ENCODE results near the gene PRRG1.
A peak's percentile ranks its signal among the peaks of the same experiment; 100 is the strongest.
"Not testable (repeated sequence)": the region's sequence is repeated elsewhere in the genome, so short reads cannot be mapped to it uniquely, and the experiment has no call there.

Gene PRRG1
- 0 to 0.84 (median 0) reads per million in 9 experiments for total RNA-seq

GRCh38 chrX:37349221-37350033, at the start of gene PRRG1:
Gene PRRG1, plus strand, starts transcription at chrX:37349364. Its CDS starts 56,886 bp downstream, at chrX:37406250.
- Mint-ChIP-seq H3K4me1 (ENCODE audit: low read depth in 2 of 2) (peaks cover 0 to 7% of the 10 kb centered on the region in 2 donors), H3K27me3 (peaks cover 0 to 24% of the 10 kb centered on the region in 2 donors), H3K27ac (no peak within 1 kb of the TSS), H3K4me3 (peak within 1 kb of the TSS in 1 of 2 donors; percentile 53), H3K36me3 (ENCODE audit: insufficient read depth) (no peaks in the 10 kb centered on the region), H3K9me3 (peaks cover 0 to 1% of the 10 kb centered on the region in 2 donors)
- no peak for ATAC-seq (replicated peaks)
- no peak for DNase-seq

- Mint-ChIP-seq H3K9me3 (no peaks in the 10 kb centered on the region), H3K4me1 (ENCODE audit: low read depth in 2 of 2) (no peaks in the 10 kb centered on the region), H3K27ac (no peak overlapping the region), H3K27me3 (no peaks in the 10 kb centered on the region), H3K4me3 (no peak overlapping the region), H3K36me3 (ENCODE audit: insufficient read depth) (no peaks in the 10 kb centered on the region)
- DNase-seq (no peak), ATAC-seq (replicated peaks) (no peak)
Observed at GRCh38 chrX:37302569-37302968, 46.6 kb upstream of the PRRG1 start.

- DNase-seq; H3K9me3 Mint-ChIP-seq; H3K27me3 Mint-ChIP-seq; H3K4me3 Mint-ChIP-seq; ATAC-seq (replicated peaks); H3K36me3 Mint-ChIP-seq (ENCODE audit: insufficient read depth); H3K4me1 Mint-ChIP-seq (ENCODE audit: low read depth in 2 of 2); H3K27ac Mint-ChIP-seq: not testable (repeated sequence)
Observed at GRCh38 chrX:37305238-37305637, 43.9 kb upstream of the PRRG1 start.

GRCh38 chrX:37314531-37314930, 34.6 kb upstream of the PRRG1 start:
- no peaks in the 10 kb centered on the region for H3K36me3 Mint-ChIP-seq (ENCODE audit: insufficient read depth)
- no peak for DNase-seq
- no peak overlapping the region for H3K4me3 Mint-ChIP-seq
- no peaks in the 10 kb centered on the region for H3K9me3 Mint-ChIP-seq
- H3K27me3 Mint-ChIP-seq: no peaks in the 10 kb centered on the region
- ATAC-seq (replicated peaks): no peak
- H3K4me1 Mint-ChIP-seq (ENCODE audit: low read depth in 2 of 2): no peaks in the 10 kb centered on the region
- no peak overlapping the region for H3K27ac Mint-ChIP-seq

GRCh38 chrX:37315511-37316248, 33.5 kb upstream of the PRRG1 start:
- Mint-ChIP-seq H3K4me3 (no peak overlapping the region), H3K9me3 (no peaks in the 10 kb centered on the region), H3K4me1 (ENCODE audit: low read depth in 2 of 2) (no peaks in the 10 kb centered on the region), H3K27ac (no peak overlapping the region), H3K36me3 (ENCODE audit: insufficient read depth) (no peaks in the 10 kb centered on the region), H3K27me3 (no peaks in the 10 kb centered on the region)
- ATAC-seq (replicated peaks) (no peak), DNase-seq (no peak)

GRCh38 chrX:37320541-37321203, 28.5 kb upstream of the PRRG1 start:
- Mint-ChIP-seq H3K4me3 (no peak overlapping the region), H3K27ac (no peak overlapping the region), H3K9me3 (no peaks in the 10 kb centered on the region), H3K36me3 (ENCODE audit: insufficient read depth) (peaks cover 2% of the 10 kb centered on the region), H3K27me3 (no peaks in the 10 kb centered on the region), H3K4me1 (ENCODE audit: low read depth in 2 of 2) (no peaks in the 10 kb centered on the region)
- no peak for ATAC-seq (replicated peaks)
- DNase-seq: no peak

- no peak overlapping the region for H3K27ac Mint-ChIP-seq
Observed at GRCh38 chrX:37330642-37331041, 18.5 kb upstream of the PRRG1 start.

GRCh38 chrX:37331546-37331945, 17.6 kb upstream of the PRRG1 start:
- Mint-ChIP-seq H3K9me3 (no peaks in the 10 kb centered on the region), H3K27ac (no peak overlapping the region), H3K4me3 (no peak overlapping the region), H3K4me1 (ENCODE audit: low read depth in 2 of 2) (no peaks in the 10 kb centered on the region), H3K27me3 (no peaks in the 10 kb centered on the region), H3K36me3 (ENCODE audit: insufficient read depth) (no peaks in the 10 kb centered on the region)
- DNase-seq (no peak), ATAC-seq (replicated peaks) (no peak)

More at GRCh38 chrX:37330642-37331041, 18.5 kb upstream of the PRRG1 start:
- no peaks in the 10 kb centered on the region for H3K9me3 Mint-ChIP-seq
- no peaks in the 10 kb centered on the region for H3K4me1 Mint-ChIP-seq (ENCODE audit: low read depth in 2 of 2)
- H3K4me3 Mint-ChIP-seq: no peak overlapping the region
- no peaks in the 10 kb centered on the region for H3K27me3 Mint-ChIP-seq
- ATAC-seq (replicated peaks) (no peak), DNase-seq (no peak)
- peaks cover 2% of the 10 kb centered on the region for H3K36me3 Mint-ChIP-seq (ENCODE audit: insufficient read depth)

GRCh38 chrX:37332055-37332454, 17.1 kb upstream of the PRRG1 start:
- Mint-ChIP-seq H3K4me3 (no peak overlapping the region), H3K9me3 (no peaks in the 10 kb centered on the region), H3K27me3 (no peaks in the 10 kb centered on the region), H3K27ac (no peak overlapping the region), H3K4me1 (ENCODE audit: low read depth in 2 of 2) (no peaks in the 10 kb centered on the region), H3K36me3 (ENCODE audit: insufficient read depth) (no peaks in the 10 kb centered on the region)
- no peak for ATAC-seq (replicated peaks)
- no peak for DNase-seq

- Mint-ChIP-seq H3K4me3 (no peak overlapping the region), H3K4me1 (ENCODE audit: low read depth in 2 of 2) (no peaks in the 10 kb centered on the region), H3K27me3 (no peaks in the 10 kb centered on the region), H3K27ac (no peak overlapping the region), H3K36me3 (ENCODE audit: insufficient read depth) (no peaks in the 10 kb centered on the region), H3K9me3 (no peaks in the 10 kb centered on the region)
- DNase-seq: no peak
- ATAC-seq (replicated peaks): no peak
Observed at GRCh38 chrX:37332987-37333658, 16.0 kb upstream of the PRRG1 start.

GRCh38 chrX:37347420-37347819, 1.7 kb upstream of the PRRG1 start:
- Mint-ChIP-seq H3K36me3 (ENCODE audit: insufficient read depth) (no peaks in the 10 kb centered on the region), H3K27me3 (peaks cover 0 to 24% of the 10 kb centered on the region in 2 donors), H3K9me3 (no peaks in the 10 kb centered on the region), H3K4me3 (no peak overlapping the region), H3K4me1 (ENCODE audit: low read depth in 2 of 2) (peaks cover 0 to 7% of the 10 kb centered on the region in 2 donors), H3K27ac (no peak overlapping the region)
- ATAC-seq (replicated peaks) (no peak), DNase-seq (no peak)

GRCh38 chrX:37348231-37348970, 763 bp upstream of the PRRG1 start:
- DNase-seq: no peak
- H3K27ac Mint-ChIP-seq: no peak overlapping the region

GRCh38 chrX:37348971-37349220, 268 bp upstream of the PRRG1 start:
- no peak overlapping the region for H3K27ac Mint-ChIP-seq
- ATAC-seq (replicated peaks) (no peak), DNase-seq (no peak)
- H3K4me1 Mint-ChIP-seq (ENCODE audit: low read depth in 2 of 2): peaks cover 0 to 7% of the 10 kb centered on the region in 2 donors
- peaks cover 0 to 24% of the 10 kb centered on the region in 2 donors for H3K27me3 Mint-ChIP-seq
- H3K36me3 Mint-ChIP-seq (ENCODE audit: insufficient read depth): no peaks in the 10 kb centered on the region
- peak overlapping the region in 1 of 2 donors; percentile 53 for H3K4me3 Mint-ChIP-seq
- no peaks in the 10 kb centered on the region for H3K9me3 Mint-ChIP-seq

More at GRCh38 chrX:37348231-37348970, 763 bp upstream of the PRRG1 start:
- Mint-ChIP-seq H3K36me3 (ENCODE audit: insufficient read depth) (no peaks in the 10 kb centered on the region), H3K27me3 (peaks cover 0 to 24% of the 10 kb centered on the region in 2 donors), H3K4me3 (peak overlapping the region in 1 of 2 donors; percentile 53), H3K9me3 (no peaks in the 10 kb centered on the region), H3K4me1 (ENCODE audit: low read depth in 2 of 2) (peaks cover 0 to 7% of the 10 kb centered on the region in 2 donors)
- no peak for ATAC-seq (replicated peaks)
